ENCODE results near the gene HTRA1.

HTRA1 gene

GRCh38 chr10:122421054-122421625 lies 40.2 kb upstream of the HTRA1 start:
- H3K4me3 ChIP-seq (ENCODE audit: low read depth, low read length), result no peak overlapping the region
- DNase-seq (ENCODE audit: low read depth), result no peak
- no peak for TF ChIP-seq CTCF (IDR thresholded peaks at IDR 0.05; ENCODE audit: control insufficient read depth, extremely low read depth, insufficient read depth)

- TF ChIP-seq CTCF (IDR thresholded peaks at IDR 0.05; ENCODE audit: control insufficient read depth, extremely low read depth, insufficient read depth), result no peak
- no peak overlapping the region for H3K4me3 ChIP-seq (ENCODE audit: low read depth, low read length)
- DNase-seq (ENCODE audit: low read depth), result peak; percentile 25
These were observed 39.6 kb upstream of the HTRA1 start for GRCh38 chr10:122421742-122422141.

- no peak for TF ChIP-seq CTCF (IDR thresholded peaks at IDR 0.05; ENCODE audit: control insufficient read depth, extremely low read depth, insufficient read depth)
- no peak overlapping the region for H3K4me3 ChIP-seq (ENCODE audit: low read depth, low read length)
- no peak for DNase-seq (ENCODE audit: low read depth)
These were observed 38.9 kb upstream of the HTRA1 start for GRCh38 chr10:122422266-122422989.

- no peak for TF ChIP-seq CTCF (IDR thresholded peaks at IDR 0.05; ENCODE audit: control insufficient read depth, extremely low read depth, insufficient read depth)
- no peak overlapping the region for H3K4me3 ChIP-seq (ENCODE audit: low read depth, low read length)
- no peak for DNase-seq (ENCODE audit: low read depth)
These were observed 37.3 kb upstream of the HTRA1 start for GRCh38 chr10:122424059-122424458.

GRCh38 chr10:122426829-122427228 lies 34.5 kb upstream of the HTRA1 start:
- no peak for TF ChIP-seq CTCF (IDR thresholded peaks at IDR 0.05; ENCODE audit: control insufficient read depth, extremely low read depth, insufficient read depth)

GRCh38 chr10:122427280-122427679 lies 34.1 kb upstream of the HTRA1 start:
- no peak for DNase-seq (ENCODE audit: low read depth)
- TF ChIP-seq CTCF (IDR thresholded peaks at IDR 0.05; ENCODE audit: control insufficient read depth, extremely low read depth, insufficient read depth), result no peak
- H3K4me3 ChIP-seq (ENCODE audit: low read depth, low read length), result no peak overlapping the region

More at GRCh38 chr10:122426829-122427228, 34.5 kb upstream of the HTRA1 start:
- H3K4me3 ChIP-seq (ENCODE audit: low read depth, low read length), result no peak overlapping the region
- no peak for DNase-seq (ENCODE audit: low read depth)
